HG03039 (cell line): Measurements from ENCODE around the gene DOK4.

Source experiments
- ATAC-seq: cut with Tn5 transposase; IDR thresholded peaks from one replicate; pipeline ENCODE4 v1.9.1; 2021; ENCODE audit warnings: mild to moderate bottlenecking, moderate library complexity; ENCODE audit not compliant: unreplicated experiment

The DOK4 gene

GRCh38 chr16:57478396-57479204 lies 7.7 kb downstream of the DOK4 start:
- ATAC-seq = no peak

DNA sequence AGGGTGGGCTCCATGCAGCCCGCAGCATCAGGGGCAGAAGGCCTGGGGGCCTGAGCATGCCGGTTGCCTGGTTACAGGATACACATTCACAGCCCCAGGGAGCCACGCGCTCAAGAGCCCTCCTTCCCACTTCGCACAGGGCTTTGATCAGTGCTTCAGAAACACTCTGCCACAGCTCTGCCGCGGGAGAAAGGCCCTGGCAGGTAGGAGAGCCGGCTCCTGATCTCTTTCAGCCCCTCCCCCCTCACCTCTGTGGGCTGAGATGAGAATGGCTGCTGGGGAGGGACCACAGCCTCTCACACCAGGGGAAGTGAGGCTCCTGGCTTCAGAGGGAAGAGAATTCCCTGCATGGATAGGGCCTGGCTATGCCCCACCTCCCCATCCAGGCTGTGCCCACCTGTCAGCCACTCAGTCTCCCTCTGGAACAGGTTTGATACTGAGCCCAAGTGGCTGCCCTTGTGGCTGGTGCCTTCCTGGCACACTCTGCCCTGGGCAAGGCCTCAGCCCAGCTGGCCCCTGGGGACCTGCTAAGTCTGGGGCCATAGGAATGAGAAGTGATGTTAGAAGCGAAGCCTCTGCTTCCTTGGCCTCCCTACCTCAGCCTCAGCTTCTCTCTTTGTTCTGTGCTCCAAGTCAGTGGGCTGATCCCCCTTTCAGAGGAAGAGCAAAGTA lies 8.6 kb downstream of the DOK4 start:
- ATAC-seq = no peak

DNA sequence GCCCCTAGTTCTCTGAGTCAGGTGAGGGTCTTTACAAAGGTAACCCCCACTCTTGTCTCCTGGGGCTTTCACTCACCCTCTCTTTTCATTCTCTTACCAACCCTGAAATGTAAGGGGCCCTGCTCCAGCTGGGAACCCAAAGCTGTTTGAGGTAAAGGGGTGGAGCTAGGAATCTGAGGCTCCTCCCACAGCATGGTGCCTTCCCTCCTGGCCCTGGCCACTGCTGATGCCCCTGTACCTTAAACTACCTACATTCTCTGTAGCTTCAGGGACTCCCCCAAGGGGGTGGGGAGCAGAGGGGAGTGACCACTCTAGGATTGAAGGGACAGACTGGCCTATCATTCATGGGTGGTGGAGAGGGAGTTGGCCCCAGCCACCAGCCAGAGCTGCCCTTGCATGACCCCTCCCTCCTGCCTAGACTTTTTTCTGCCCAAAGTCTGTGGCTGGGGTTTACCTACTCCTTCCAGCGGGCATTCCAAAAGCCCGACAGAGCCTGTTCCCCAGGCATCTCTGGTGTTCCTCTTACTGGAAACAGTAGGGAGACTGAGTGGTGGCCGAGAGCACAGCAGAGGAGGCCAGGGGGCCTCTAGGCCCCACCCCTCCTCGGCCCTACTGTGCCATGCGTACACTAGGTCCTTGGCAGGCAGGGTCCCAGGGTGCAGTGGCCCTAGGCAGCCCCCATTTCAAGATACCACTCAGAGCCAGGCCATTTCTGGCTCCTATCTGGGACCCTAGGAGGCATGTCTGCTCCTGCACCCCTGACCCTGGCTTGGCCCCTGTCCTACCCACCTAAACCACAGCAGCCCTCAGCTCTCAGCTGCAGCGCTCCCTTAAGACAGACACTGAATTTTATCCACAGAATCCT lies 9.5 kb downstream of the DOK4 start:
- no peak for ATAC-seq

GRCh38 chr16:57475711-57476339 lies 10.5 kb downstream of the DOK4 start:
- ATAC-seq = peak; percentile 88

DNA sequence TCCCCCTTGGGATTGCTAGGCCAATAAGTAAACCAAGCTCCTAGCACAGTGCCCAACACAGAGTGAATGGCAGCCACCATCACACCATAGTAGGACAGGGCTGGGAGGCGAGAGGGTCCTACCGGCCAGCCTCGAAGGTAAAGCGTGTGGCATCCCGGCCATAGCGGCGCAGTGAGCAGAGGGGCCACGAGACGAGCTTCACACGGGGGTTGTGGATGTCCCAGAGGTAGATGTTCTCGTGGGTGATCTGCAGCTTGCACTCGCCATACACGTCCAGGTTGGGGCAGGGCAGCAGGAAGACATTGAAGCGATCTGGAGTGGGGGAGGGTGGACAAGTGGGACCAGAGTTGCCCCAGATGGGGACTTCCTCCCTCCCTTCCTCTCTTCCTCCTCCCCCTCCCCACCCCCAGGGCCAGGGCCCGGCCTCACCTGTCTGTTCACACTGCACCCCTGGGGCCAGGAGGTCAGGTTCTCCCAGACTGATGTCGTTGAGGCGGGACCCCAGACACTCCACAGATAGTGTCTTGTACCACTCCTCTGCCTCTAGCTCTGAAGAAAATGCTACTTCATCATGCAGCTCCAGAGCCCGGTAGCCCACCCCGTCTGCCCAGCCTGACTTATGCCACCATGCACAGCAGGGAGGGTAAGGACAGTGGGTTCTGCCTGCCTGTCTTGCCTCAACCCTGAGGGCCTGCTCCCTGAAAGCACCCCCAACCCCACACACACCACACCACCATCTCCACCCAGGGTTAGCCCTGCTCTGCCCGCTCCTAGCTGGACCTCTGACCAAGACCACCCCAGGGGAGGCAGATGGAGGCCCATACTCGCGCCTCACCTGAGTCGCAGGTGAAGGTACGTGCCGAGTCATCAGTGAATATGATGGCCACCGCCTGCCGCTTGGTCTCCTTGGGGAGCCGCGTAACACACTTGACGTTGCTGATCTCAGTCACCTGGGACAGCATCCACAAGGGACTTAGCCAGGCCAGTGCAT lies 11.3 kb downstream of the DOK4 start:
- ATAC-seq = no peak

- ATAC-seq = no peak
Measured at GRCh38 chr16:57473906-57474305, 12.4 kb downstream of the DOK4 start.

- ATAC-seq = no peak
Measured at GRCh38 chr16:57473176-57473840, 13.0 kb downstream of the DOK4 start.

- no peak for ATAC-seq
Measured at GRCh38 chr16:57472665-57473060, 13.6 kb downstream of the DOK4 start.

DNA sequence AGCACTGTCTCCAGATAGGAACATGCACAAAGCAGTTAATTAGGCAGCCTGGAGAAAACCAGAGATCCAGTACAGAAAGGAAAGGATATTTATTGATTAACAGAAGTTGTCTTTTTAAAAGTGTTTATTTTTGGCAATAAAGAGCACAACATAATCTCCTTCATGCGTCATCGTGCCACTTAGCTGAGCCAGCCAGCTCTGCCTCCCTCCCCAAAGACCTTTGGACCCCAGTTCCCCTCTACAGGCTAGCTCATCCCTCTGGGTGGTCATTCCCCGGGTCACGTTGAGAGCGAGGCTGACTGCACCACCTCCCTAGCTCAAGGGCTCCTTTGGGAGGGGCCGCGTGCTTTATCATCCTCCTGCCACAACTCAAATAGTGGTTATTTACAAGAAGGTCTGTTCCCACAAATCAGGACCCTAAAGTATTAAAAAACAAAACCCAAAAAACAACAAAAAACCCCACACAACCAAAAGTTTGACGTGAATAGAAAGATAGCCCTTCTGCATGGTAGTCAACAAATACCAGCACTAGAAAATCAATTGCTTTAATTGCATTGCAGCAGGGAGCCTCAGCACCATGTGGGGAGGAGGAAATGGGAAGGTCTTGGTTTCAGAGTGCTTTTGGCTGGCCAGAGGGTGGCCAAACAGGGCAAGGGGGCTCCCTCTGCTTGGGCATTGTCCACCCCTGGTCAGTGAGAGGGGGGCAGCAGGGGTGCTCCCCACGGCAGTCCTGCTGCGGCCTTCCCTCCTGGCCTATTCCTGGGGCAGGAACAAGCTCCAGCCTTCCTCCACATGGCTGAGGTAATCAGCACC lies 14.2 kb downstream of the DOK4 start:
- no peak for ATAC-seq

DNA sequence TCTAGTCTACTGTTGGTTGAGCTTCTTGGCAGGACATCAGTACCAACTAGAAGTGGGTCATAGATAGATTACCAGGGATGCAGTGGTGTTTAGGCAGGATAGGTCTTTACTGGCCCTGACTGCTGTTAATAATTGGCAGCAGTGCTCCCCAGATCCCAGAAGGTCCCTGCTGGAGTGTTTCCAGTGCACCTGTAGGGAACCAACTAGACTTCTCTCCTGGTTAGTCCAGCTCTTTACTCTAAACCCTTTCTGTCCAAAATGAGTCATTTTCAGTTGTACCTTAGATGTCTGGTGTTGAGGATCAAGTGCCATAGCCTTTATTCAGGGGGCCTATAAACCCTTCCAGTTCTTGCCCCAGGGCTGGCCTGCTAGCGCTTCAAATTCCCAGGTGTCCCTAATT lies 15.1 kb downstream of the DOK4 start:
- ATAC-seq = no peak

- ATAC-seq = no peak
Measured at GRCh38 chr16:57470711-57471110, 15.6 kb downstream of the DOK4 start.

DNA sequence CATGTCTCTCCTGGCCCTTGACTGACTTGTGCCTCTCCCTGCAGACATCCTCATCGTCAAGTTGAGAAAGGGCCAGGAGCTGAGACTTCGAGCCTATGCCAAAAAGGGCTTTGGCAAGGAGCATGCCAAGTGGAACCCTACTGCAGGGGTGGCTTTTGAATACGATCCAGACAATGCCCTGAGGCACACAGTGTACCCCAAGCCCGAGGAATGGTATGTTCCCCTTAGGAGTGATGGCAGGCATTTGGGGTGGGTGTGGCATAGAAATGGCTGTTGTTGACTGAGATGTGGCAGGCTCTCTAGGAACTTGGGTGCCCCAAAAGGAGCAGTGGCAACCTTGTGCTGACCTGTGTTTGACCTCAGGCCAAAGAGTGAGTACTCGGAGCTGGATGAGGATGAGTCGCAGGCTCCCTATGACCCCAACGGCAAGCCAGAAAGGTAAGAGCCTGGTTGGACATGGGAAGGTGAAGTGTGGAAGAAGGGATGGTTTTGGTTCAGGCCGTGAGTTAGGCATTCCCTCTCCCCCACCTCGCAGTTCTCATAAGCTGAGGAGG lies 16.3 kb downstream of the DOK4 start:
- ATAC-seq = no peak

DNA sequence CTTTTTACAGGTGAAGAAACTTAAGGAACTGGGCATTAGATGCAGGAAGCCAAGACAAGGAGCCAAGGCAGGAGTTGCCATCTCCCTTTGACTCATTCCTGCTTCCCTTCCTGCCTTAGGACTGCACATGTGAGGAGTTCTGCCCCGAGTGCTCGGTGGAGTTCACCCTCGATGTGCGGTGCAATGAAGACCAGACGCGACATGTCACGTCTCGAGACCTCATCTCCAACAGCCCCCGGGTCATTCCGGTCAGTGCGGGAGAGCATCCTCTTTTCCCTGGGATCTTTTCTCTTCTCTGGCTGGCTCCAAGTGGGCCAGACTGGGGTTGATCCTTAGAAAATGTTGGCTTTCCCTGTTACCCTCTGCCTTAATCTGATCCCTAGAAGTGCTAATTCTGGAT lies 17.2 kb downstream of the DOK4 start:
- ATAC-seq = no peak

GRCh38 chr16:57468346-57468745 lies 17.9 kb downstream of the DOK4 start:
- no peak for ATAC-seq

DNA sequence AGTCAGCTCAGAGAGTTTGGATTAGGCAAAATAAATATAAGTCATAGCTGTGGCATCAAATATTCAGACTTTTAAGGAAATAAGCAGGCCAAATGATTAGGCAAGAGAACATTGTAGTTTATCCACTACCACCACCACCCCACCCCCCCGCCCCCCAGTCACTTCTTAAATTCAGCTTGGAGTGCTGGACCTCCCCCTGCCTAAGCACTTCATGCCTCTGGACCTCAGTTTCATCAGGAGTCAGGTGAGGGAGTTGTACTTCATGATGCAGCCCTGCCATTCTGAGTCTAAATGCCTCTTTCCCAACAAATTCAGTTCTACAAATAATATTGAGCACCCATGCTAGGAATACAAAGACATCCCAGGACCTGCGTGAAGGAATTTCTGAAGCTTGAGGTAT lies 21.8 kb downstream of the DOK4 start:
- ATAC-seq = no peak

- no peak for ATAC-seq
Measured at GRCh38 chr16:57462978-57463362, 23.3 kb downstream of the DOK4 start.

GRCh38 chr16:57462209-57462977 lies 23.9 kb downstream of the DOK4 start, which contains the start of gene POLR2C:
TSS of gene POLR2C (plus strand) at chr16:57462679. CDS start at chr16:57462725, 46 bp downstream.
- no peak for ATAC-seq
